Suprapubic skin (tissue), 4 donors: ENCODE results near the gene NTRK1. TPM values are rescaled to one million over a fixed set of nuclear protein-coding genes. Genes with fewer than 3 reads are reported as not detected.
A peak's percentile ranks its signal among the peaks of the same experiment; 100 is the strongest.

Experiments
- DNase-seq, 2 donors: peaks; one replicate each; pipeline ENCODE4 v3.0.0-alpha.2; 2019; ENCODE audit warnings: low spot score in 2 of 2
- H3K27ac ChIP-seq: fragments of 200-600 bp; sonication (generic); one replicate; pipeline ENCODE4 v1.5.1; 2019
- H3K27me3 ChIP-seq: fragments of 200-600 bp; sonication (generic); one replicate; pipeline ENCODE4 v1.5.1; 2019
- H3K36me3 ChIP-seq: fragments of 200-600 bp; sonication (generic); one replicate; pipeline ENCODE4 v1.5.1; 2019
- H3K4me1 ChIP-seq: fragments of 200-600 bp; sonication (generic); one replicate; pipeline ENCODE4 v1.5.1; 2019
- H3K4me3 ChIP-seq: fragments of 200-600 bp; sonication (generic); one replicate; pipeline ENCODE4 v1.5.1; 2019; ENCODE audit warnings: mild to moderate bottlenecking
- H3K9me3 ChIP-seq: fragments of 200-600 bp; sonication (generic); one replicate; pipeline ENCODE4 v1.5.1; 2019
- EP300 ChIP-seq: sonication (generic); formaldehyde crosslinking; IDR thresholded peaks from one replicate; pipeline ENCODE4 v1.6.1; 2017; ENCODE audit warnings: antibody characterized with exemption
- POLR2A ChIP-seq, 2 donors: fragments of 450-650 bp; IDR thresholded peaks; one replicate each; pipeline ENCODE4 v1.6.1; 2017; ENCODE audit warnings: antibody characterized with exemption in 2 of 2, mild to moderate bottlenecking in 2 of 2, moderate library complexity in 2 of 2
- POLR2AphosphoS5 ChIP-seq, 3 donors: sonication (generic); formaldehyde crosslinking; IDR thresholded peaks; one replicate each; pipeline ENCODE4 v1.6.1; 2017; ENCODE audit warnings: antibody characterized with exemption in 3 of 3
- WGBS: methylation state at CpG from one replicate; pipeline ENCODE4 v1.1.5; 2018; 5-methylcytosine and 5-hydroxymethylcytosine counted together
- total RNA-seq, 4 donors: library from RNA; depleted of rRNA; stranded (reverse); fragments of >200 nt; gene quantifications; one replicate each; pipeline ENCODE4 v1.1.0, GENCODE V29; 2016
- TF ChIP-seq, protein P1 (sequence below), 2 donors: fragments of 200-600 bp in 1 of 2; fragments of 450-650 bp in 1 of 2; sonication (generic) in 1 of 2; IDR thresholded peaks; one replicate each; pipeline ENCODE4 v1.5.1; 2016 to 2019; ENCODE audit warnings: antibody characterized with exemption in 2 of 2, mild to moderate bottlenecking in 1 of 2, moderate library complexity in 1 of 2

Gene NTRK1
- total RNA-seq, 4 donors from 2014 or later: 0.32 TPM; not detected in 3

DNA sequence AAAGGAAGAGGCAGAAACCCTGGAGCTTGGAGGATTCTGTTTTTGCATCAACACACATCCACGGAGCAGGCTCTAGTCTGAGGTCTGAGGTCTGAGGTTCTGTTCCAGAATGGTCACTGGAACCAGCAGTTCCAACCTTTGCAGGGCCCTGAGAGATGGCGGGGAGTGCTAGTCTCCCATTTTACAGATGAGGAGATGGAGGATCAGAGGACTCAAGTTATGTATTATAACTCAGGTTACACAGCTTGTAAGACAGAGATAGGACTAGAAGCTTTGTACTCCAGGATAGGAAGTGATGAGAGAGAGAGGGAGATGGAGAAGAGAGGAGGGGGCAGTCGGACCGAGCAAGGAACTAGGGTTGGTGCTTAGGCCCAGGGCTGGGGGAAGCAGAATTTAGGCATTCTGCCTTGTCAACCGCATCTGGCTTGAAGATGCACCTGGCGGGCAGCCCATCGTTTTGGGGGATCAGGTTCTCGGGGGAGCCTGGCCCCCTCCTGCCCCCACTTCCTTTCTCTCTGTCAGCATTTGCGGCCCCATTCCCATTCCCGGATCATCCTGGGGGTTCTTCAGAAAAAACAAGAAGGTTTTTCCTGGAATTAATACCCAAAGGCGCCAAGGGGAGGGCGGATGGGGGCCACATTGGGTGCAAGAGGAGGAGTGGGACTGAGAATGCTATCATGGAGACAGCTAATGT, 38.5 kb downstream of the NTRK1 start:
- Histone ChIP-seq H3K4me3 (no peak overlapping the region), H3K36me3 (no peaks in the 10 kb centered on the region), H3K27ac (peak overlapping the region; percentile 39), H3K4me1 (peaks cover 29% of the 10 kb centered on the region), H3K27me3 (peaks cover 7% of the 10 kb centered on the region), H3K9me3 (no peaks in the 10 kb centered on the region)
- no peak for TF ChIP-seq POLR2AphosphoS5 (IDR thresholded peaks at IDR 0.05)
- TF ChIP-seq POLR2A (IDR thresholded peaks at IDR 0.05): no peak
- TF ChIP-seq, protein P1, sequence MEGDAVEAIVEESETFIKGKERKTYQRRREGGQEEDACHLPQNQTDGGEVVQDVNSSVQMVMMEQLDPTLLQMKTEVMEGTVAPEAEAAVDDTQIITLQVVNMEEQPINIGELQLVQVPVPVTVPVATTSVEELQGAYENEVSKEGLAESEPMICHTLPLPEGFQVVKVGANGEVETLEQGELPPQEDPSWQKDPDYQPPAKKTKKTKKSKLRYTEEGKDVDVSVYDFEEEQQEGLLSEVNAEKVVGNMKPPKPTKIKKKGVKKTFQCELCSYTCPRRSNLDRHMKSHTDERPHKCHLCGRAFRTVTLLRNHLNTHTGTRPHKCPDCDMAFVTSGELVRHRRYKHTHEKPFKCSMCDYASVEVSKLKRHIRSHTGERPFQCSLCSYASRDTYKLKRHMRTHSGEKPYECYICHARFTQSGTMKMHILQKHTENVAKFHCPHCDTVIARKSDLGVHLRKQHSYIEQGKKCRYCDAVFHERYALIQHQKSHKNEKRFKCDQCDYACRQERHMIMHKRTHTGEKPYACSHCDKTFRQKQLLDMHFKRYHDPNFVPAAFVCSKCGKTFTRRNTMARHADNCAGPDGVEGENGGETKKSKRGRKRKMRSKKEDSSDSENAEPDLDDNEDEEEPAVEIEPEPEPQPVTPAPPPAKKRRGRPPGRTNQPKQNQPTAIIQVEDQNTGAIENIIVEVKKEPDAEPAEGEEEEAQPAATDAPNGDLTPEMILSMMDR (IDR thresholded peaks at IDR 0.05): no peak
- TF ChIP-seq EP300: no peak
- 74% methylated on average over 12 of the region's 12 CpGs for WGBS
- DNase-seq: no peak

DNA sequence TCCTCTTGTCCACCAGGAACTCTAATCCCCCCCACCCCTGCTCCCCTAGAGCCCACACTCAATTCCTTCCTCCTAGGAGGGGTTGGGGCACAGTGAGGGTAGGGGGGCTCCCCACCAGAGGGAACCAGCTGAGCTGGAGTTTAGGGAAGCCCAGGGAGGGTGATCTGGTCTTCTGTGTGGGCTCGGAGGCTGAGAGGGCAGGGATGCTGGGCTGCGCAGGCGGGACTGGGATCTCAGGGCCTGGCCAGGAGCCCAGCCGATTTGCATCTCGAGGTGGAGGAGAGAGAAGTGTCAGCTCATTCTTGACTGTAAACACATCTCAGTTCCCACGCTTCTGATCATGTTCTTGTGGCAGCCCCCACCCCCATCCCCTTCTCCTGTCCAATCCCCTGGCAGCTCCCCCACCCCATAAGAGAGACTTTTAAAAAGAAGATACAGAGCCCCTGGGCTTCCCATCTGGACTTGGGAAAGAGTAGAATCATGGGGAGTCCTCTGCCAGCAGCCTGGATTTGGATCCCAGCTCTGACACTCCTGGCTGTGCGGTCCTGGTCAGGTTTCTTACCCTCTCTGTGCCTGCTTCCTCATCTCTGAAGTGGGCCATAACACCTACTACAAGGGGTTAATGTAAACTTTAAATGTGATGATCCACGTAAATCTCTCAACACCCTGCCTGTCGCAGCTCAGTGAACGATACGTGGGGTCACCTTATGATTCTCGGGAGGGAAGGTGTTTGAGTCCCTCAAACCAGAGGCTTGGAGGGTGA, 39.5 kb downstream of the NTRK1 start:
- TF ChIP-seq POLR2A (IDR thresholded peaks at IDR 0.05): no peak
- TF ChIP-seq, protein P1 (IDR thresholded peaks at IDR 0.05): no peak
- TF ChIP-seq POLR2AphosphoS5 (IDR thresholded peaks at IDR 0.05): no peak
- TF ChIP-seq EP300: no peak
- Histone ChIP-seq H3K9me3 (no peaks in the 10 kb centered on the region), H3K4me1 (peaks cover 29% of the 10 kb centered on the region), H3K27ac (no peak overlapping the region), H3K4me3 (no peak overlapping the region), H3K27me3 (peaks cover 7% of the 10 kb centered on the region), H3K36me3 (no peaks in the 10 kb centered on the region)
- 72% methylated on average over 7 of the region's 12 CpGs for WGBS
- DNase-seq: no peak

DNA sequence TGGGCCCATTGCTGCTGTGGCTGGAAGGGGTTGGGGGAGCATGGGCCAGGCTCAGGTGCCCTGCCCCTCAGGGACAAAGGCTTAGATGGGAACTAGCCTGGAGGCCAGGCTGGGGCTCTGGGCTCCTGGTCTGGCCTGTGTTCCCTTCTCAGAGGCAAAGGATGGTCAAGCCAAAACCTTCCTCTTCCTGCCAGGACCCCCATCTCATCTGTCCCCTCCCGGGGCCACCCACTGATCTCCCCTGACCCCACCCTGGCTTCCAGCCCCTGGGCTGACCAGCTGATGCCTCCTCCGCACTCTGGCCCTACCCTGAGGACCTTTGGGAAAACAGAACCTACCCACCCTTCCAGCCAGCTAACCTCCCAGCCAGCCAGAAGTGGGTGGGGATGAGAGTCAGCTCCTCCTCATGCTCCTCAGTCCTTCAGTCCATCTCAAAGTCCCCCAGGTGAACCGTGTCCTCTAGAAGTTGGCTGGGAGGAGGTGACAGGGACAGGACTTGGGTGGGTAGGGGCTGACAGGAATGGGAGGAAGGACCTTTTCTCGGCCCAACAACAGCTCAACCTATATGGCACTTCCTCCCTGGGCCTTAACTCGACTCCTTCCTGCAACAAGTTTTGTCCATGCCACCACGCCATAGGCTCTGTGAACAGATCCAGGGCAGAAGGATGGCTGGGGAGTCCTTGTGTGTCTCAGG, 40.4 kb downstream of the NTRK1 start:
- Histone ChIP-seq H3K9me3 (no peaks in the 10 kb centered on the region), H3K27me3 (peaks cover 7% of the 10 kb centered on the region), H3K4me1 (peaks cover 29% of the 10 kb centered on the region), H3K27ac (peak overlapping the region; percentile 7), H3K36me3 (no peaks in the 10 kb centered on the region), H3K4me3 (no peak overlapping the region)
- 65% methylated on average over 6 of the region's 6 CpGs for WGBS
- DNase-seq: no peak
- TF ChIP-seq POLR2A (IDR thresholded peaks at IDR 0.05) (no peak), POLR2AphosphoS5 (IDR thresholded peaks at IDR 0.05) (no peak), EP300 (no peak)
- TF ChIP-seq, protein P1 (IDR thresholded peaks at IDR 0.05): no peak

DNA sequence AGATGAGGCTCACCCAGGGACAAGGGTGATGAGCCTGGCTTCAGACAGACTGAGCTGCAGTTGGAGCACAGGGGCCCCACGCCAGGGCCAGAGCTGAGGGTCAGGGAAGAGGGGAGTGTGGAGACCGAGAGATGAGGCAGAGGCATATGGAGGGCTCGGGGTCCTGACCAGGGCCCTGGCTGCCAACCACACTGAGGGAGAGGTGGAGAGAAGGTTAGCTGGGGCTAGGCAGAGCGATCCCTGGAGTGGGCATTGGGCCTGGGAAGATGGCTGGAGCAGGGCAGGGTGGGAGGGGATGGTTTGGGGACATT, 40.9 kb downstream of the NTRK1 start:
- WGBS: 82% methylated on average over 4 of the region's 4 CpGs
- Histone ChIP-seq H3K4me3 (no peak overlapping the region), H3K36me3 (no peaks in the 10 kb centered on the region), H3K9me3 (no peaks in the 10 kb centered on the region), H3K27ac (peak overlapping the region; percentile 7), H3K27me3 (peaks cover 11% of the 10 kb centered on the region), H3K4me1 (peaks cover 30% of the 10 kb centered on the region)
- DNase-seq: no peak
- TF ChIP-seq, protein P1 (IDR thresholded peaks at IDR 0.05): no peak
- TF ChIP-seq EP300: no peak
- no peak for TF ChIP-seq POLR2A (IDR thresholded peaks at IDR 0.05)
- TF ChIP-seq POLR2AphosphoS5 (IDR thresholded peaks at IDR 0.05): no peak
